Effector memory CD8-positive, alpha-beta T cell (primary cell): Measurements from ENCODE around the gene OR2S2.
"Not testable (repeated sequence)": the region's sequence is repeated elsewhere in the genome, so short reads cannot be mapped to it uniquely, and the experiment has no call there.

ENCODE experiments used
- ATAC-seq: fragments of 150-1000 bp; cut with Tn5 transposase; replicated peaks from 2 replicates; pipeline ENCODE4 v1.10.0; 2021; ENCODE audit warnings: mild to moderate bottlenecking, moderate library complexity
- DNase-seq, 3 experiments: peaks; one replicate each; pipeline ENCODE4 v3.0.0; 2021
- H3K27ac Mint-ChIP-seq, 2 donors: one replicate each; pipeline ENCODE4 v1.8.0; 2022; ENCODE audit warnings: mild to moderate bottlenecking in 2 of 2, mixed read lengths in 2 of 2, moderate library complexity in 2 of 2
- H3K27me3 Mint-ChIP-seq, 2 donors: one replicate each; pipeline ENCODE4 v1.8.0; 2022; ENCODE audit warnings: mixed read lengths in 2 of 2
- H3K36me3 Mint-ChIP-seq: one replicate; pipeline ENCODE4 v1.8.0; 2022; ENCODE audit warnings: mild to moderate bottlenecking, moderate library complexity, mixed read lengths; ENCODE audit not compliant: insufficient read depth
- H3K4me1 Mint-ChIP-seq, 2 donors: one replicate each; pipeline ENCODE4 v1.8.0; 2022; ENCODE audit warnings: low read depth in 2 of 2, mixed read lengths in 2 of 2
- H3K4me3 Mint-ChIP-seq, 2 donors: one replicate each; pipeline ENCODE4 v1.8.0; 2022; ENCODE audit warnings: mild to moderate bottlenecking in 2 of 2, mixed read lengths in 2 of 2, moderate library complexity in 2 of 2
- H3K9me3 Mint-ChIP-seq, 2 donors: one replicate each; pipeline ENCODE4 v1.8.0; 2022; ENCODE audit warnings: mixed read lengths in 2 of 2

Gene OR2S2

GRCh38 chr9:35935755-35936509 lies 22.0 kb downstream of the OR2S2 start:
- peaks cover 6 to 7% of the 10 kb centered on the region in 2 donors for H3K4me1 Mint-ChIP-seq
- H3K9me3 Mint-ChIP-seq, result no peaks in the 10 kb centered on the region
- H3K27me3 Mint-ChIP-seq, result no peaks in the 10 kb centered on the region
- no peak overlapping the region for H3K27ac Mint-ChIP-seq
- DNase-seq, result no peak
- ATAC-seq, result no peak
- no peak overlapping the region for H3K4me3 Mint-ChIP-seq
- H3K36me3 Mint-ChIP-seq, result peaks cover 3% of the 10 kb centered on the region

GRCh38 chr9:35935261-35935660 lies 22.7 kb downstream of the OR2S2 start:
- no peak for DNase-seq
- Mint-ChIP-seq H3K9me3 (no peaks in the 10 kb centered on the region), H3K27ac (no peak overlapping the region), H3K27me3 (no peaks in the 10 kb centered on the region), H3K36me3 (peaks cover 3% of the 10 kb centered on the region), H3K4me1 (no peaks in the 10 kb centered on the region), H3K4me3 (no peak overlapping the region)
- ATAC-seq, result no peak

GRCh38 chr9:35934069-35934468 lies 23.9 kb downstream of the OR2S2 start:
- H3K36me3 Mint-ChIP-seq, H3K4me1 Mint-ChIP-seq, H3K9me3 Mint-ChIP-seq, DNase-seq, H3K4me3 Mint-ChIP-seq, ATAC-seq, H3K27ac Mint-ChIP-seq, H3K27me3 Mint-ChIP-seq: not testable (repeated sequence)

GRCh38 chr9:35933550-35934067 lies 24.3 kb downstream of the OR2S2 start:
- Mint-ChIP-seq H3K4me1 (no peaks in the 10 kb centered on the region), H3K27ac (no peak overlapping the region), H3K4me3 (no peak overlapping the region), H3K9me3 (no peaks in the 10 kb centered on the region), H3K36me3 (peaks cover 3% of the 10 kb centered on the region), H3K27me3 (peaks cover 0 to 6% of the 10 kb centered on the region in 2 donors)
- ATAC-seq, result no peak
- DNase-seq, result no peak

- peaks cover 0 to 7% of the 10 kb centered on the region in 2 donors for H3K27me3 Mint-ChIP-seq
- DNase-seq, result no peak
- no peaks in the 10 kb centered on the region for H3K4me1 Mint-ChIP-seq
- ATAC-seq, result no peak
- peaks cover 3% of the 10 kb centered on the region for H3K36me3 Mint-ChIP-seq
- no peak overlapping the region for H3K4me3 Mint-ChIP-seq
- H3K27ac Mint-ChIP-seq, result no peak overlapping the region
- H3K9me3 Mint-ChIP-seq, result no peaks in the 10 kb centered on the region
Observed at GRCh38 chr9:35932735-35933134, 25.2 kb downstream of the OR2S2 start.

GRCh38 chr9:35930989-35931388 lies 27.0 kb downstream of the OR2S2 start:
- H3K9me3 Mint-ChIP-seq, result no peaks in the 10 kb centered on the region
- no peak for DNase-seq
- no peaks in the 10 kb centered on the region for H3K4me1 Mint-ChIP-seq
- ATAC-seq, result no peak
- H3K36me3 Mint-ChIP-seq, result peaks cover 3% of the 10 kb centered on the region
- peaks cover 14 to 20% of the 10 kb centered on the region in 2 donors for H3K27me3 Mint-ChIP-seq
- no peak overlapping the region for H3K4me3 Mint-ChIP-seq
- H3K27ac Mint-ChIP-seq, result no peak overlapping the region

- ATAC-seq (no peak), DNase-seq (no peak)
- peaks cover 3% of the 10 kb centered on the region for H3K36me3 Mint-ChIP-seq
- H3K27me3 Mint-ChIP-seq, result peaks cover 14 to 20% of the 10 kb centered on the region in 2 donors
- no peak overlapping the region for H3K27ac Mint-ChIP-seq
- no peak overlapping the region for H3K4me3 Mint-ChIP-seq
- no peaks in the 10 kb centered on the region for H3K4me1 Mint-ChIP-seq
- H3K9me3 Mint-ChIP-seq, result no peaks in the 10 kb centered on the region
Observed at GRCh38 chr9:35930521-35930920, 27.4 kb downstream of the OR2S2 start.

- Mint-ChIP-seq H3K27me3 (peaks cover 20 to 25% of the 10 kb centered on the region in 2 donors), H3K27ac (no peak overlapping the region)
Observed at GRCh38 chr9:35929453-35929718, 28.6 kb downstream of the OR2S2 start.

GRCh38 chr9:35928591-35929452 lies 29.1 kb downstream of the OR2S2 start:
- ATAC-seq (no peak), DNase-seq (no peak)
- no peak overlapping the region for H3K27ac Mint-ChIP-seq
- no peaks in the 10 kb centered on the region for H3K9me3 Mint-ChIP-seq
- H3K27me3 Mint-ChIP-seq, result peaks cover 20 to 25% of the 10 kb centered on the region in 2 donors
- H3K4me3 Mint-ChIP-seq, result no peak overlapping the region
- H3K36me3 Mint-ChIP-seq, result no peaks in the 10 kb centered on the region
- no peaks in the 10 kb centered on the region for H3K4me1 Mint-ChIP-seq

More at GRCh38 chr9:35929453-35929718, 28.6 kb downstream of the OR2S2 start:
- DNase-seq (no peak), ATAC-seq (no peak)
- Mint-ChIP-seq H3K9me3 (no peaks in the 10 kb centered on the region), H3K4me3 (no peak overlapping the region), H3K4me1 (no peaks in the 10 kb centered on the region), H3K36me3 (peaks cover 3% of the 10 kb centered on the region)

- no peaks in the 10 kb centered on the region for H3K4me1 Mint-ChIP-seq
- no peak overlapping the region for H3K27ac Mint-ChIP-seq
- H3K36me3 Mint-ChIP-seq, result no peaks in the 10 kb centered on the region
- no peak overlapping the region for H3K4me3 Mint-ChIP-seq
- DNase-seq, result no peak
- no peaks in the 10 kb centered on the region for H3K9me3 Mint-ChIP-seq
- H3K27me3 Mint-ChIP-seq, result peaks cover 29 to 37% of the 10 kb centered on the region in 2 donors
- ATAC-seq, result no peak
Observed at GRCh38 chr9:35923927-35924763, 33.8 kb downstream of the OR2S2 start.

- Mint-ChIP-seq H3K9me3 (no peaks in the 10 kb centered on the region), H3K4me1 (no peaks in the 10 kb centered on the region), H3K36me3 (peaks cover under 1% of the 10 kb centered on the region), H3K27ac (no peak overlapping the region), H3K4me3 (no peak overlapping the region), H3K27me3 (peaks cover 29 to 37% of the 10 kb centered on the region in 2 donors)
- ATAC-seq (no peak), DNase-seq (no peak)
Observed at GRCh38 chr9:35923598-35923926, 34.4 kb downstream of the OR2S2 start.

- H3K27ac Mint-ChIP-seq, result no peak overlapping the region
Observed at GRCh38 chr9:35920051-35920620, 37.8 kb downstream of the OR2S2 start.

More at GRCh38 chr9:35920051-35920620, 37.8 kb downstream of the OR2S2 start:
- peaks cover 15 to 20% of the 10 kb centered on the region in 2 donors for H3K27me3 Mint-ChIP-seq
- ATAC-seq (no peak), DNase-seq (no peak)
- no peaks in the 10 kb centered on the region for H3K9me3 Mint-ChIP-seq
- no peak overlapping the region for H3K4me3 Mint-ChIP-seq
- H3K36me3 Mint-ChIP-seq, result peaks cover 6% of the 10 kb centered on the region
- no peaks in the 10 kb centered on the region for H3K4me1 Mint-ChIP-seq
